Endothelial cell (in vitro differentiated cells): ENCODE measurements around the gene SLC38A10. TPM values are rescaled to one million over a fixed set of nuclear protein-coding genes. Genes with fewer than 3 reads are reported as not detected.

Source experiments
- DNase-seq: peaks from one replicate; pipeline ENCODE4 v3.0.0; 2021; ENCODE audit warnings: low spot score
- H3K27ac Mint-ChIP-seq: one replicate; pipeline ENCODE4 v1.8.0; 2021; ENCODE audit warnings: mixed read lengths, inconsistent platforms; ENCODE audit not compliant: unreplicated experiment
- H3K27me3 Mint-ChIP-seq: one replicate; pipeline ENCODE4 v1.8.0; 2021; ENCODE audit warnings: mild to moderate bottlenecking, moderate library complexity, mixed read lengths, inconsistent platforms; ENCODE audit not compliant: unreplicated experiment
- H3K36me3 Mint-ChIP-seq: one replicate; pipeline ENCODE4 v1.8.0; 2021; ENCODE audit warnings: mild to moderate bottlenecking, low read depth, mixed read lengths, inconsistent platforms; ENCODE audit not compliant: unreplicated experiment
- H3K4me1 Mint-ChIP-seq: one replicate; pipeline ENCODE4 v1.8.0; 2021; ENCODE audit warnings: mild to moderate bottlenecking, mixed read lengths, inconsistent platforms; ENCODE audit not compliant: unreplicated experiment
- H3K4me3 Mint-ChIP-seq: one replicate; pipeline ENCODE4 v1.8.0; 2021; ENCODE audit warnings: mild to moderate bottlenecking, mixed read lengths, inconsistent platforms; ENCODE audit not compliant: unreplicated experiment
- H3K9me3 Mint-ChIP-seq: one replicate; pipeline ENCODE4 v1.8.0; 2021; ENCODE audit warnings: mixed read lengths, inconsistent platforms; ENCODE audit not compliant: unreplicated experiment
- total RNA-seq: library from RNA; stranded (reverse); fragmentation: NEBNext Ultra II Directional; extraction: Animal tissue kit (Norgen Biotek cat#: 25700); gene quantifications from one replicate; pipeline ENCODE4 v1.2.1, GENCODE V29; 2021; ENCODE audit not compliant: unreplicated experiment
- TF ChIP-seq, protein P1 (sequence below): fragments of 200-600 bp; sonication (generic); IDR thresholded peaks from one replicate; pipeline ENCODE4 v1.5.0; 2021; ENCODE audit warnings: antibody characterized with exemption; ENCODE audit not compliant: unreplicated experiment

SLC38A10 gene
- total RNA-seq, 1 donor from 2014 or later: 57.2 TPM

- peaks cover 9% of the 10 kb centered on the region for H3K4me1 Mint-ChIP-seq
- DNase-seq: no peak
Observed at GRCh38 chr17:81336296-81336929, 41.3 kb upstream of the SLC38A10 start.

GRCh38 chr17:81335773-81336157 lies 40.7 kb upstream of the SLC38A10 start:
- H3K27ac Mint-ChIP-seq: no peak overlapping the region
- peaks cover 6% of the 10 kb centered on the region for H3K27me3 Mint-ChIP-seq
- peaks cover 9% of the 10 kb centered on the region for H3K4me1 Mint-ChIP-seq
- TF ChIP-seq, protein P1, sequence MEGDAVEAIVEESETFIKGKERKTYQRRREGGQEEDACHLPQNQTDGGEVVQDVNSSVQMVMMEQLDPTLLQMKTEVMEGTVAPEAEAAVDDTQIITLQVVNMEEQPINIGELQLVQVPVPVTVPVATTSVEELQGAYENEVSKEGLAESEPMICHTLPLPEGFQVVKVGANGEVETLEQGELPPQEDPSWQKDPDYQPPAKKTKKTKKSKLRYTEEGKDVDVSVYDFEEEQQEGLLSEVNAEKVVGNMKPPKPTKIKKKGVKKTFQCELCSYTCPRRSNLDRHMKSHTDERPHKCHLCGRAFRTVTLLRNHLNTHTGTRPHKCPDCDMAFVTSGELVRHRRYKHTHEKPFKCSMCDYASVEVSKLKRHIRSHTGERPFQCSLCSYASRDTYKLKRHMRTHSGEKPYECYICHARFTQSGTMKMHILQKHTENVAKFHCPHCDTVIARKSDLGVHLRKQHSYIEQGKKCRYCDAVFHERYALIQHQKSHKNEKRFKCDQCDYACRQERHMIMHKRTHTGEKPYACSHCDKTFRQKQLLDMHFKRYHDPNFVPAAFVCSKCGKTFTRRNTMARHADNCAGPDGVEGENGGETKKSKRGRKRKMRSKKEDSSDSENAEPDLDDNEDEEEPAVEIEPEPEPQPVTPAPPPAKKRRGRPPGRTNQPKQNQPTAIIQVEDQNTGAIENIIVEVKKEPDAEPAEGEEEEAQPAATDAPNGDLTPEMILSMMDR: no peak
- DNase-seq: no peak
- no peaks in the 10 kb centered on the region for H3K9me3 Mint-ChIP-seq
- no peaks in the 10 kb centered on the region for H3K36me3 Mint-ChIP-seq
- no peak overlapping the region for H3K4me3 Mint-ChIP-seq

More at GRCh38 chr17:81336296-81336929, 41.3 kb upstream of the SLC38A10 start:
- Mint-ChIP-seq H3K36me3 (no peaks in the 10 kb centered on the region), H3K9me3 (no peaks in the 10 kb centered on the region), H3K4me3 (no peak overlapping the region), H3K27me3 (peaks cover 6% of the 10 kb centered on the region), H3K27ac (no peak overlapping the region)
- TF ChIP-seq, protein P1: no peak

DNA sequence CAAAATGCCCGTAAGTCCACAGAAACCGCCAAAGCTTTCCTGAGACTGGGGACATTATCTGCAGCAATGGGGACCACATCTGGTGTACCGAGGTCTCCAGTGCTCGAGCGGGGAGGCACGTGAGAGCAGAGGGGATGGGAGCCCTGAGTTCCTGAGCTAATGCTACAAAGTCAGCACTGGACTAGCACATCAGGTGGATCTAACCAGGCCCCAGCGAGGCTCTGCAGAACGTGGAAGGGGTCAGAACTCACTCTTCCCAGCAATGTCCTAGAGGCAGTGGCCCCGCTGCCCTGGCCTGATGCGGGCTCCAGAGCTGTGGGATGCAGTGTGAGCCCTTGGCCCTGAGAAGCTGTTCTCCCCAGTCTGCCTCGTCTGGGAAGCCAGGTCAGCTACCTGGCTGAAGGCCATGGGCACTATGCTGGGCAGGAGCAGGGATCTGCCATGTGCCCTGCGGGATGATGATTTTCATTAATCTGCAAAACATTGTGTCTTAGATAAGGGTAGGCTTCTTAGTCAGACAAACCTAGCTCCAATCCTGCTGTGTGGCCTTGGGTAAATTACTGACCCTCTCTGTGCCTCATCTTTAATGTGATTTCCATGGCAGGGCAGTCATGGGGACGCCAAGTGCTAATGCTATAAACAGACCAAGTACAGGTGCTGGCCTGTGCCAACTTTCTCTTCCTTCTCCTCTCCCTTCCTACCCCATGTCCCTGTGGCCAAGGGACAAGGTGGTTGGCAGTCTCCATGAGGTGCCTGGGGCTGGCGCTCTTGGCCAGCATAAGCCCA lies 40.1 kb upstream of the SLC38A10 start:
- no peak overlapping the region for H3K27ac Mint-ChIP-seq
- H3K36me3 Mint-ChIP-seq: no peaks in the 10 kb centered on the region
- no peaks in the 10 kb centered on the region for H3K9me3 Mint-ChIP-seq
- no peak for DNase-seq
- TF ChIP-seq, protein P1: no peak
- peaks cover 6% of the 10 kb centered on the region for H3K27me3 Mint-ChIP-seq
- H3K4me1 Mint-ChIP-seq: peaks cover 9% of the 10 kb centered on the region
- no peak overlapping the region for H3K4me3 Mint-ChIP-seq

DNA sequence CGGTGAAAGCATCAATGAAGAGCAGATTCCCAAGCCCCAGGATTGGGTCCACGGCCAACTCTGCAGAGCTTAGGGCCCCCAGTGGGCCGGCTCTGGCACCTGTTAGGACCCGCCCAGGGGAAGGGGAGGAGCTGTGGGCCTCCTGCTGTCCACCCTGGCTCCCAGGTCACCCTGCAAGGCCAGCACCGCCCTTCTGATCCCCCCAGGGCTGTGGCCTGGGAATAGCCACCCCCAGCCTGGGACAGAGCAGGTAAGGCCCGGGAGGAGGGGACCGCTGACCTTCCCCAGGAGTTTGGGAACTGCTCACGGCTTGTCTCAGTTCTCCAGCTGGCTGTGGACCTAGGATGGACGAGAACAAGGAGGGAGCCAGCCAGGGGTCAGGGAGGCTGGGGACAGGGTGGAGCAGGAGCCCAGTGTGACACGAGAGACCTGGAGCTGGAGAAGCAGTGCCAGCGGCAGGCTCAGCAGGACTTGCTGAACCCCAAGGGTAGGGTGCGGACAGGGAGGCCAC lies 39.3 kb upstream of the SLC38A10 start:
- Mint-ChIP-seq H3K27me3 (peaks cover 6% of the 10 kb centered on the region), H3K4me1 (peaks cover 7% of the 10 kb centered on the region), H3K4me3 (no peak overlapping the region), H3K27ac (no peak overlapping the region), H3K36me3 (no peaks in the 10 kb centered on the region), H3K9me3 (no peaks in the 10 kb centered on the region)
- TF ChIP-seq, protein P1: no peak
- no peak for DNase-seq
